ENCODE data around the gene SPRED2. TPM values are rescaled to one million over a fixed set of nuclear protein-coding genes. Genes with fewer than 3 reads are reported as not detected.
A peak's percentile ranks its signal among the peaks of the same experiment; 100 is the strongest.

The SPRED2 gene
- total and polyA plus RNA-seq, 2 of the 8 experiments (the other 6 are each of a cell fraction or from before 2014, with no cell fraction given): 15.3 to 22.5 TPM

DNA sequence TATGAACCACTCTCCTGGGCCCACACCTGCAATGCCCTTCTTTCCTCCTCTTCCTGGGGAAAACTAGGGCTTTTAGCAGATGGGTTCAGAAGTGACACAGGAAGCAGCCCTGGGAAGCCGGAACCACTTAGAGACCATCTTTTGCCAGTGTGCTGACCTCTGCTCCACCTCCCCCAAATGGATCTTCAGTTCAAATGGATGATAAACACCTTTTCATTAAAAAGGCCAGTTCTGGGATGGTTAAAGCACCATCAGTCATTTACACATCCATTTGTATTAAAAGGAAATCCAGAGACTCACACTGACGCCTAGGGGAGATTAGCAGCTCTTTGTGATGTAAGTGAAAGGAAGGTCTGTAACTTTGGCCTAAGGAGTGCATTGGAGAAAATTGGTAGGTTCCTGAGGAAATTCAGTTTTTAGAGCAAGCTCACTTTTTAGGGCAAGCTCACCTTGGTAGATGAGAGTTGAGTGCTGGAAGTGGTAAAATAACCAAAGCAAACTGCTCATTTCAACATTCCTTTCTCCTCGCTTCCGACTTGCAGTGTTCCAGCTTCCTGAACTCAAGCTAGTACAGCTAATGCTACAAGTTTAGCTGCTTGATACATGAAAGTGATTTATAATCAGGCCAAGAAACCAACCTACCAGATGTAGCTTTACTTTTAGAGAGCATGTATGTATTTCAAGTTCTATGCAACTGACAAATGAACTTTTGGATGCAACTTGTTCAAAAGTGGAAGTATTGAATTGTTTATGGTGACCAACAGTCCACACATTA is 157.1 kb downstream of the SPRED2 start (continued):
- TF ChIP-seq, protein P1, sequence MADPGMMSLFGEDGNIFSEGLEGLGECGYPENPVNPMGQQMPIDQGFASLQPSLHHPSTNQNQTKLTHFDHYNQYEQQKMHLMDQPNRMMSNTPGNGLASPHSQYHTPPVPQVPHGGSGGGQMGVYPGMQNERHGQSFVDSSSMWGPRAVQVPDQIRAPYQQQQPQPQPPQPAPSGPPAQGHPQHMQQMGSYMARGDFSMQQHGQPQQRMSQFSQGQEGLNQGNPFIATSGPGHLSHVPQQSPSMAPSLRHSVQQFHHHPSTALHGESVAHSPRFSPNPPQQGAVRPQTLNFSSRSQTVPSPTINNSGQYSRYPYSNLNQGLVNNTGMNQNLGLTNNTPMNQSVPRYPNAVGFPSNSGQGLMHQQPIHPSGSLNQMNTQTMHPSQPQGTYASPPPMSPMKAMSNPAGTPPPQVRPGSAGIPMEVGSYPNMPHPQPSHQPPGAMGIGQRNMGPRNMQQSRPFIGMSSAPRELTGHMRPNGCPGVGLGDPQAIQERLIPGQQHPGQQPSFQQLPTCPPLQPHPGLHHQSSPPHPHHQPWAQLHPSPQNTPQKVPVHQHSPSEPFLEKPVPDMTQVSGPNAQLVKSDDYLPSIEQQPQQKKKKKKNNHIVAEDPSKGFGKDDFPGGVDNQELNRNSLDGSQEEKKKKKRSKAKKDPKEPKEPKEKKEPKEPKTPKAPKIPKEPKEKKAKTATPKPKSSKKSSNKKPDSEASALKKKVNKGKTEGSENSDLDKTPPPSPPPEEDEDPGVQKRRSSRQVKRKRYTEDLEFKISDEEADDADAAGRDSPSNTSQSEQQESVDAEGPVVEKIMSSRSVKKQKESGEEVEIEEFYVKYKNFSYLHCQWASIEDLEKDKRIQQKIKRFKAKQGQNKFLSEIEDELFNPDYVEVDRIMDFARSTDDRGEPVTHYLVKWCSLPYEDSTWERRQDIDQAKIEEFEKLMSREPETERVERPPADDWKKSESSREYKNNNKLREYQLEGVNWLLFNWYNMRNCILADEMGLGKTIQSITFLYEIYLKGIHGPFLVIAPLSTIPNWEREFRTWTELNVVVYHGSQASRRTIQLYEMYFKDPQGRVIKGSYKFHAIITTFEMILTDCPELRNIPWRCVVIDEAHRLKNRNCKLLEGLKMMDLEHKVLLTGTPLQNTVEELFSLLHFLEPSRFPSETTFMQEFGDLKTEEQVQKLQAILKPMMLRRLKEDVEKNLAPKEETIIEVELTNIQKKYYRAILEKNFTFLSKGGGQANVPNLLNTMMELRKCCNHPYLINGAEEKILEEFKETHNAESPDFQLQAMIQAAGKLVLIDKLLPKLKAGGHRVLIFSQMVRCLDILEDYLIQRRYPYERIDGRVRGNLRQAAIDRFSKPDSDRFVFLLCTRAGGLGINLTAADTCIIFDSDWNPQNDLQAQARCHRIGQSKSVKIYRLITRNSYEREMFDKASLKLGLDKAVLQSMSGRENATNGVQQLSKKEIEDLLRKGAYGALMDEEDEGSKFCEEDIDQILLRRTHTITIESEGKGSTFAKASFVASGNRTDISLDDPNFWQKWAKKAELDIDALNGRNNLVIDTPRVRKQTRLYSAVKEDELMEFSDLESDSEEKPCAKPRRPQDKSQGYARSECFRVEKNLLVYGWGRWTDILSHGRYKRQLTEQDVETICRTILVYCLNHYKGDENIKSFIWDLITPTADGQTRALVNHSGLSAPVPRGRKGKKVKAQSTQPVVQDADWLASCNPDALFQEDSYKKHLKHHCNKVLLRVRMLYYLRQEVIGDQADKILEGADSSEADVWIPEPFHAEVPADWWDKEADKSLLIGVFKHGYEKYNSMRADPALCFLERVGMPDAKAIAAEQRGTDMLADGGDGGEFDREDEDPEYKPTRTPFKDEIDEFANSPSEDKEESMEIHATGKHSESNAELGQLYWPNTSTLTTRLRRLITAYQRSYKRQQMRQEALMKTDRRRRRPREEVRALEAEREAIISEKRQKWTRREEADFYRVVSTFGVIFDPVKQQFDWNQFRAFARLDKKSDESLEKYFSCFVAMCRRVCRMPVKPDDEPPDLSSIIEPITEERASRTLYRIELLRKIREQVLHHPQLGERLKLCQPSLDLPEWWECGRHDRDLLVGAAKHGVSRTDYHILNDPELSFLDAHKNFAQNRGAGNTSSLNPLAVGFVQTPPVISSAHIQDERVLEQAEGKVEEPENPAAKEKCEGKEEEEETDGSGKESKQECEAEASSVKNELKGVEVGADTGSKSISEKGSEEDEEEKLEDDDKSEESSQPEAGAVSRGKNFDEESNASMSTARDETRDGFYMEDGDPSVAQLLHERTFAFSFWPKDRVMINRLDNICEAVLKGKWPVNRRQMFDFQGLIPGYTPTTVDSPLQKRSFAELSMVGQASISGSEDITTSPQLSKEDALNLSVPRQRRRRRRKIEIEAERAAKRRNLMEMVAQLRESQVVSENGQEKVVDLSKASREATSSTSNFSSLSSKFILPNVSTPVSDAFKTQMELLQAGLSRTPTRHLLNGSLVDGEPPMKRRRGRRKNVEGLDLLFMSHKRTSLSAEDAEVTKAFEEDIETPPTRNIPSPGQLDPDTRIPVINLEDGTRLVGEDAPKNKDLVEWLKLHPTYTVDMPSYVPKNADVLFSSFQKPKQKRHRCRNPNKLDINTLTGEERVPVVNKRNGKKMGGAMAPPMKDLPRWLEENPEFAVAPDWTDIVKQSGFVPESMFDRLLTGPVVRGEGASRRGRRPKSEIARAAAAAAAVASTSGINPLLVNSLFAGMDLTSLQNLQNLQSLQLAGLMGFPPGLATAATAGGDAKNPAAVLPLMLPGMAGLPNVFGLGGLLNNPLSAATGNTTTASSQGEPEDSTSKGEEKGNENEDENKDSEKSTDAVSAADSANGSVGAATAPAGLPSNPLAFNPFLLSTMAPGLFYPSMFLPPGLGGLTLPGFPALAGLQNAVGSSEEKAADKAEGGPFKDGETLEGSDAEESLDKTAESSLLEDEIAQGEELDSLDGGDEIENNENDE (IDR thresholded peaks at IDR 0.05; ENCODE audit: insufficient replicate concordance, low read length): peak; percentile 91
- peak in 1 of 2 experiments; percentile 17; a peak in 1 of 4 replicates for TF ChIP-seq RAD21 (IDR thresholded peaks at IDR 0.05 in 1 of 2, conservative IDR thresholded peaks at IDR 0.05 in 1 of 2; ENCODE audit: low read depth in 2 of 2, low read length in 2 of 2)
- TF ChIP-seq, protein P2, sequence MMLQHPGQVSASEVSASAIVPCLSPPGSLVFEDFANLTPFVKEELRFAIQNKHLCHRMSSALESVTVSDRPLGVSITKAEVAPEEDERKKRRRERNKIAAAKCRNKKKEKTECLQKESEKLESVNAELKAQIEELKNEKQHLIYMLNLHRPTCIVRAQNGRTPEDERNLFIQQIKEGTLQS (IDR thresholded peaks at IDR 0.05; ENCODE audit: insufficient read depth, low read depth, low read length): no peak
- peak; percentile 84 for TF ChIP-seq SP1 (IDR thresholded peaks at IDR 0.05; ENCODE audit: low read depth, low read length)
- TF ChIP-seq CREB1 (IDR thresholded peaks at IDR 0.05): peak; percentile 35; the same call in 1 of the 2 replicates

Measured in H1 (cell line).